Nephron (organoid): ENCODE measurements around the gene TUBA1C.
A peak's percentile ranks its signal among the peaks of the same experiment; 100 is the strongest.

Experiments used
- H3K27ac Mint-ChIP-seq, 3 experiments: 2 replicates each; pipeline ENCODE4 v1.8.0; 2020; ENCODE audit warnings: mixed read lengths in 3 of 3, mild to moderate bottlenecking in 2 of 3, moderate library complexity in 1 of 3
- H3K27me3 Mint-ChIP-seq: 2 replicates; pipeline ENCODE4 v1.8.0; 2021; ENCODE audit warnings: low read depth, mild to moderate bottlenecking, moderate library complexity, mixed read lengths
- H3K36me3 Mint-ChIP-seq: 2 replicates; pipeline ENCODE4 v1.8.0; 2020; ENCODE audit warnings: low read depth, mixed read lengths
- H3K4me1 Mint-ChIP-seq: 2 replicates; pipeline ENCODE4 v1.8.0; 2020; ENCODE audit warnings: mixed read lengths
- H3K4me3 Mint-ChIP-seq, 3 experiments: 2 replicates each; pipeline ENCODE4 v1.8.0; 2020; ENCODE audit warnings: mild to moderate bottlenecking in 3 of 3, mixed read lengths in 3 of 3, moderate library complexity in 2 of 3
- H3K9me3 Mint-ChIP-seq: 2 replicates; pipeline ENCODE4 v1.8.0; 2020; ENCODE audit warnings: mixed read lengths
- CTCF ChIP-seq, 3 experiments: fragments of 200-600 bp; sonication (generic); IDR thresholded peaks; one replicate each; pipeline ENCODE4 v1.5.0; 2021; ENCODE audit warnings: antibody characterized with exemption in 3 of 3; ENCODE audit not compliant: unreplicated experiment in 3 of 3

The TUBA1C gene

DNA sequence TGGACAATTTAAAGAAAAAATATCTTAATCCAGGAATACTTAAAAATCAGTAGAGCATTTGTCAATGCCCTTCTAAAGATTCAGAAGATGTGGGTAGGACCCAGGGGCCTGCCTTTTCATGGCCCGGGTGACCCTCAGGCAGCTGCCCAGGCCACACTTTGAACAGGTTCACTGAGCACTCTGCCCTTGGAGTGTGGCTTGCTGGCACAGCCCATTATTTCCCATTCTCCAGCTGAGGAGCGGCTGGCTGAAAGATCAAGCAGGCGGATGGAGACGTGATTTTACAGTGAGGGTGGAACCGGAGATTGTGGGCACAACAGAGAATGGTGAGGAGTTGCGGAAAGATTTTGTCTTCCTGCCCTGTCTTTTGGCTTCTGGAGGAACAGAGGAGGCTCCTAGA, 23.0 kb downstream of the TUBA1C start:
- Mint-ChIP-seq H3K4me3 (no peak overlapping the region), H3K4me1 (peaks cover 4% of the 10 kb centered on the region), H3K9me3 (no peaks in the 10 kb centered on the region), H3K36me3 (no peaks in the 10 kb centered on the region), H3K27me3 (peaks cover 61% of the 10 kb centered on the region), H3K27ac (peak overlapping the region in 1 of 3 experiments; percentile 16)
- TF ChIP-seq CTCF (IDR thresholded peaks at IDR 0.05; ENCODE audit: unreplicated experiment in 3 of 3), result no peak

DNA sequence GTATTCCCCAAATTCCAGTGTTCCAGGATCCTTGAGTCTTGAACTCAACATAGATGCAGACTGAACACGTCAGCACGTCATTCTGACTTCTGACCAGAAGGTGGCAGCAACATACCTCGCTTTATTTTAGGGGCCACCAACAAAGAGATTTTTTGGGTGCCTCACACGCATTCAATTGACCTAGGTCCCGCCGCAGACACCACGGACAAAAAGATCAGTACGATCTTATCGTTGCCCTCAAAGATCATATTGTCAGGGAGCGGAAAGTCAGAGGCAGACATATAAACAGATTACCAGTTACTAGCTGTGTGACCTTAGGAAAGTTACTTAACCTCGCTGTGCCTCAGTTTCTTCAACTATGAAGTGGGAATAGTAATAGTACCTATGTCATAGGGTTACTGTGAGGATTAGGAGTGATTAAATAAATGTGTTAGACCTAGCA, 23.6 kb downstream of the TUBA1C start:
- no peaks in the 10 kb centered on the region for H3K9me3 Mint-ChIP-seq
- peaks cover 4% of the 10 kb centered on the region for H3K4me1 Mint-ChIP-seq
- H3K27me3 Mint-ChIP-seq, result peaks cover 66% of the 10 kb centered on the region
- no peaks in the 10 kb centered on the region for H3K36me3 Mint-ChIP-seq
- peak overlapping the region in 1 of 3 experiments; percentile 16 for H3K27ac Mint-ChIP-seq
- TF ChIP-seq CTCF (IDR thresholded peaks at IDR 0.05; ENCODE audit: unreplicated experiment in 3 of 3), result peak; percentile 82 to 87 (median 86)
- H3K4me3 Mint-ChIP-seq, result no peak overlapping the region

- no peaks in the 10 kb centered on the region for H3K9me3 Mint-ChIP-seq
- no peak overlapping the region for H3K4me3 Mint-ChIP-seq
- H3K27ac Mint-ChIP-seq, result no peak overlapping the region
- H3K4me1 Mint-ChIP-seq, result peaks cover 4% of the 10 kb centered on the region
- peaks cover 72% of the 10 kb centered on the region for H3K27me3 Mint-ChIP-seq
- H3K36me3 Mint-ChIP-seq, result no peaks in the 10 kb centered on the region
- TF ChIP-seq CTCF (IDR thresholded peaks at IDR 0.05; ENCODE audit: unreplicated experiment in 3 of 3), result no peak
Observed at GRCh38 chr12:49288922-49289555, 24.2 kb downstream of the TUBA1C start.

GRCh38 chr12:49292729-49293055, 27.8 kb downstream of the TUBA1C start:
- Mint-ChIP-seq H3K4me1 (peaks cover 4% of the 10 kb centered on the region), H3K27ac (no peak overlapping the region), H3K36me3 (no peaks in the 10 kb centered on the region), H3K27me3 (peaks cover 88% of the 10 kb centered on the region), H3K4me3 (no peak overlapping the region), H3K9me3 (no peaks in the 10 kb centered on the region)
- no peak for TF ChIP-seq CTCF (IDR thresholded peaks at IDR 0.05; ENCODE audit: unreplicated experiment in 3 of 3)

GRCh38 chr12:49293056-49293956, 28.4 kb downstream of the TUBA1C start:
- H3K27me3 Mint-ChIP-seq, result peaks cover 88% of the 10 kb centered on the region
- no peak overlapping the region for H3K27ac Mint-ChIP-seq
- no peaks in the 10 kb centered on the region for H3K9me3 Mint-ChIP-seq
- no peak for TF ChIP-seq CTCF (IDR thresholded peaks at IDR 0.05; ENCODE audit: unreplicated experiment in 3 of 3)
- no peak overlapping the region for H3K4me3 Mint-ChIP-seq
- H3K36me3 Mint-ChIP-seq, result no peaks in the 10 kb centered on the region
- H3K4me1 Mint-ChIP-seq, result peaks cover 4% of the 10 kb centered on the region
